ENCODE results near the gene RIOX2. TPM values are rescaled to one million over a fixed set of nuclear protein-coding genes. Genes with fewer than 3 reads are reported as not detected.

RIOX2 gene
- total RNA-seq, 1 donor from 2014 or later: 63.2 TPM

Other genes starting within 250 kb of the RIOX2 start
- gene ARL6, start 207.7 kb downstream of the RIOX2 start, total RNA-seq: 3.2 and 3.9 TPM in 2 replicates
- 7.2 and 7.5 TPM in 2 replicates for gene CRYBG3, start 150.4 kb downstream of the RIOX2 start, total RNA-seq
- gene GABRR3, start 62.9 kb upstream of the RIOX2 start, total RNA-seq: not detected in 2 replicates
- not detected in 2 replicates for gene OR5AC2, start 114.7 kb upstream of the RIOX2 start, total RNA-seq
- gene OR5H1, start 158.3 kb upstream of the RIOX2 start, total RNA-seq: not detected in 2 replicates
- gene OR5H14, start 175.0 kb upstream of the RIOX2 start, total RNA-seq: 0.02 TPM in 1 of 2 replicates, not detected in the other
- gene OR5H15, start 194.3 kb upstream of the RIOX2 start, total RNA-seq: not detected in 2 replicates

Data from activated T-helper 2 cell treated with anti-CD3 and anti-CD28 coated beads, Interferon-gamma antibody, Interleukin-2, Interleukin-4, amounts not matched to agents 10 μg/mL and 5 μg/mL and 100 μg/mL, durations not matched to agents 14 hours and 24 hours and 36 hours (primary cell).